Anterior cingulate cortex (tissue), 58 donors: ENCODE results near the gene LRMDA.
A peak's percentile ranks its signal among the peaks of the same experiment; 100 is the strongest.

Experiments
- DNase-seq, 58 donors: peaks; one replicate each; lab custom pipeline; 2025; lab: John Stamatoyannopoulos, UW

LRMDA gene

DNA sequence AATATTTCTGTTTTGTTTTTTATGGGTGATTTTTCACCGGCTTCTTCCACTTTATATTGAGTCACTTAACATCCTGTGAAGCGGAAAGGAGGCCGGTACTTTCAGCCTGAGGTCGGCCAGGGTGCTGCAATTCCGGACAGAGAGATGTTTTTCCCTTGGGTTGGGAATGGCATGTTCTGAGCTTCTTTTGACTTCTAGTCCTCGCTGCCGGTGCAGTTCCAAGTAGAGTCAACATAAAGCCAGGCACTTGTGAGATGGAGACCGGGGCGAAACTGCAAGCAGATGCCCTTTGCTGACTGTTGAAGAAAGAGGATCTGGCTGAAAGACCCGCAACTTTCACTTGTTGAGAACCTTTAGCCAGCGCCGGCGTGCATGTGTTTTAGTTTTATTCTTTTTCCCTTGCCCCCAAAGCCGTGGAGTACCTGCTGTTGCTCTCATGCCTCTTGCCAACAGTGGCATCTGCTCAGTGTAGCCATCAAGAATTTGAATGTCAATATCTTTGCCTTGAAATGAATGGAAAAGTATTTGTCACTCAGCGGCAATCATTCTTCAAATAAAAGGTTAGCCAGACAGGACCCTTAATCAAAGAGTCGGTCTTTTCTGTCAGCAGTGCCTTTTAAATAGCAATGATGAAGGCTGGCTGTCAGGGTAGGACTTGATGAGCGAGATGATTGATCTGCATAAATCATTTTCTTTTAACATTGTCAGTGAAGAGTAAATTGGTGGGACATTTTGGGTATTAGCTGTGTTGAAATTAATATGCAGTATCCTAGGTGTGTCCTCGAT is 351.2 kb downstream of the LRMDA start:
- DNase-seq, result no peak

DNA sequence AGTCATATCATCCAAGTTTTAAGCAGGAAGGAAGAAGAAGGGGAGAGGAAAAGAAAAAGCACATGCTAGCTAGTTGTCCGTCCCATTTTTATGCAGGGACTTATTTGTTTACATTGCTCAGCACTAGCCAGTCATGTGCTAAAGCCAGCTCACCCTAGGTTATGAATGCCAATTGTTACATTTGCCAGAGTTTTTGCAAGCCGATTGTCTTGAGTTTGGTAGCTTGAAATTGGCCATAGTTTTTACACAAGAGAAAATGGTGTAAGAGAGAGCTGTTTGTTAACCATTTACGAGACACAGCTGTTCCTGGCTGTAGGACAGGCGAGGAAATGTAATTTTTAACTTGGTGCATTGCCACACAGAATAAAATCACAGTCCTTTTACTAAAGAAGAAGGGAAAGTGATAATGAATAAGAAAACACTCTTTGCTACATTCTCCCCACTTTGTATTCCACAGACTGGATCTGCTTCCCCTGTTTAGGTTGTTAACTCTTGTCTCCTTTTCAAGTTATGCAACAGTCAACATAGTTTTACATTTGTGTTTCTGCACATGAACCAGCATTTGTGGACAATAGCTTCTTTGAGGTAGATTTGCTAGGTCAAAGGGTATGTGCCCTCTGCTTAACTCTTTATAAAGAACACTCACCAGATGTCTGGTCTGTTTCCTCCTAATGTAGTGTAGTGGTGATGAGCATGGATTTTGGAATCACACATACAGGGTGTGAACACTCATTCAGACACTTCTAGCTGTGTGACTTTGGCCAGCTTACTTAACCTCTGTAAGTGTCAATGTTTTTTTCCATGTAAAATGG is 357.2 kb downstream of the LRMDA start:
- DNase-seq, result peak in 12 of 58 donors; percentile 5 to 54 (median 22)

DNA sequence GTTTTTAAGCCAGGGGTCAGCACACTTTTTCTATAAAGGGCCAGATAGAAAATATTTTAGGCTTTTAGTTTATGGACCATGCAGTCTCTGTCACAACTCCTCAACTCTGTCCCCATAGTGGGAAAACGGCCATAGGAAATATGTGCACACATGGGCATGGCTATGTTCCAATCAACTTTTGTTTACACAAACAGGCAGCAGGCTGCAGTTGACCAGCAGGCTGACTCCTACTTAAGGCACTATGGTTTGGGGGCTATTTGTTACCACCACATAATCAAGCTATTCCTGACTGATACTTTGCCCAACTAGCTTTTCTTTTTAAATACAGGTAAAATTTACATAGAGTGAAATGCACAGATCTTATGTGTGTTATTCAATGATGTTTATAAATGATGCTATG is 362.4 kb downstream of the LRMDA start:
- no peak for DNase-seq

DNA sequence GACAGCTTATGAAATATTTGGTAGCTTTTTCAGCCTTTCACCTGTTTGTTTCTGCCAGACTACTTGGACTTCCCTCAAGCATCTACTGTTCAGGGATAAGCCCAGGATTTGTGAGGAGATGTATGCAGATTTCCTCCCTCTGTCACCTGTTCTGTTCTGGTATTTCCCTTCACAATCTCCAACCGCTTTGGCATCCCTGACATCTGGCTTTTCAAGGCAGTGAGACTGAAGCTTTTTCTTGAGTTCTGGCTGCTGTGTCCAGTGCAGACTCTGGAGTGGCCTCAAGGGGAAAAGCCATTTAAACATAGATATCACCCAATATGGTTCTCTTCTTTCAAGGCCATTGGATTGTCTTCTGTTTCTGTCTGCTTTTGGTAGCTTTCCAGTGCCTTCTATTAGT is 369.7 kb downstream of the LRMDA start:
- DNase-seq, result no peak

DNA sequence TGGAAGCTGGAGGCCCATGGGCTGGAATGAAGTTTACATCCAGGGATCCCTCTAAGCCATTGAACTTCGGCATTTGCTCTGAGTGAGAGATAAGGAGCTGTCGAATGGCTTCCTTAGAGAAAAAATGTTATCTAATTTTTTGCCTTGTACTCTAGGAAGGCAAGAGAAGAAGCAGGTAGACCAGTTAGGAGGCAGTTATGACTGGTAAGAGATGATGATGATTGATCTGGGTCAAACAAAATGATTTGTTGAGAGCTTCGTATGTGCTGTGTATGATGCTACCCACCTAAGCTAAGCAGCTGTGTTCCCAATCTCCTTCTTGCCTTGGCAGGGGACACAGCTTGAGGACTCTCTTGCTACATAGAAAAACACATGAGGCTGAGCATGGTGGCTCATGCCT is 370.2 kb downstream of the LRMDA start:
- DNase-seq, result no peak

DNA sequence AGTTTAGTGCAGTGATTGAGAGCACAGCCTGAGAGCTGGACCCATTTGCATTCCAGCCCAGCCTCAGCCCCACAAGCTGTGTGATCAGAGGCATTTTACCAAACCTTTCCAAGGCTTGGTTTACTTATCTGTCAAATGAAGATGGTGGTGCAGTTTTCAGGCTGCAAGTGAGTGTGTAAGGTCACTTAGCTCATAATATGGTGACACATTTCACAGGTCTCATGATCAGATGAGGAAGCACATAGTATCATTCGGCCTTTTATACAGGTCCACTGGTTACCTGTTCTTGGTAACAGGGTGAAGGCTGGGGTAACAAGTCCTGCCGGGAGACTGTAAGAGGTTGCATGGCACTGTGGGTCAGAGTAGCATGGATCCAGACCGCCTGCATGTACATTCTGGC is 371.7 kb downstream of the LRMDA start:
- DNase-seq, result no peak

DNA sequence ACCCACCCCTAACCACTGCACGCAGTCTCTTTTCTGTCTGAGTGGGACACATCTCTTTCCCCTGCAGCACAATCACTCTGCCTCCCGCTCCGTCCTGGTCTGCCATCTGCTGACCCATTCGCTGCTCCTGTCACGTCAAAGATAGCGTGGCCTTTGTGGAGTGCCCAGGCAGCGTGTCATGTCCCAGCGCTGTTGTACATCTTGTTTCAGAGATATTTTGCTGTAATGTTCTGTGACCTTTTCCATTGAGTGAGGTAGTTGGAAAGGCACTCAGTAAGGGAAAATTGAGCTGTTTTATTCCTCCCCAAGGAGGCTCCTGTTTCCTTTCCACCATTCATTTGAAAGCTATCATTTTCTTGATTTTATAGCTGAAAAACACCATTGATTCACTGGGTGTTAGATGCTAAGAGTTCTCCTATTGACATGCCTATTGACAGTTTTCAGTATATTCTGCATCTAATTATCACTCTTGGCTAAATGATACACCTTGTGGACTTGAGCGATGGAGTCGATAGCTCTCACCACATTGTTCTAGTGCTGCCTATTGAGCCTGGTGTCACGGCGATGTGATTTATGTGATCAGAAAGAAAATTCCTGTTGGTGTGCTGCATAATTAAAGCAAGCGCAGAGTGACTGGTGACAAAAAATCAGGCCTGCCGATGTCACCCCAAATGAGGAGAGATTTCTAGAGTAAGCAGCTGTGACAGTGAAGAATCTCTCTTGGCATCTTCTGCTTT is 372.6 kb downstream of the LRMDA start:
- peak in 7 of 58 donors; percentile 1 to 10 (median 3) for DNase-seq

DNA sequence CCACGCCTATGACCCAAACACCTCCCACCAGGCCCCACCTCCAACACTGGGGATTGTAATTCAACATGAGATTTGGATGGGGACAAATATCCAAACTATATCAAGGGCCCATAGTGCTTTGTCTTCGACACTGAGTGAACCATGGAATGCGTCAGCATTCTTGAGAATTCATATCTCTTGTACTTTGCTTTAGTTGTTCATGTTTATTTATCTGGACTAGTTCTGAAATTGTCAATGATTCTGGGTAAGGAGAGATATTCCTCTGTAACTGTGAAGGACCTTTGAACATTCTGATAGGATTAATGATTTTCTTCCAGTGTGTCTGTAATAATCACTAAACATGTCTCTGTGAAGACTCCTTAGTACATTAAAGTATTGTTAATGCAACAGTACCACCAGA is 374.8 kb downstream of the LRMDA start:
- no peak for DNase-seq

DNA sequence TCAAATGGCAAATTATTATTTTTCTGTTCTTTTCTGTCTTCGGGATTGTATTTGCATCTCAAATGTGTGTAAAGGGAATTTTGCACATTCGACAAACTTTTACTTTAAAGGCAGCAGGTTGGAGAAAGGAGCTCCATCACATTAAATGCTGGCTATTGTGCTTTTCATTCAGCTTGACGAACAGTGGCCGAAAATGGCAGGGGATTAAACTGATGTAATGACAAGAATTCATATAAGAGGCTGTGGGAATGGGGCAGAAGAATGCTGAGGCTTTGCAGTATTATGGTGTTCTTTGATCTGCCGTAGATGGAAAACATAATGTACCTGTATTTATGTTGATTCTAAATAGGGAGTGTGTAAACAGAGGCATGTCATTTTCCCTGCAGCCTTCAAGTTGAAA is 376.0 kb downstream of the LRMDA start:
- no peak for DNase-seq

DNA sequence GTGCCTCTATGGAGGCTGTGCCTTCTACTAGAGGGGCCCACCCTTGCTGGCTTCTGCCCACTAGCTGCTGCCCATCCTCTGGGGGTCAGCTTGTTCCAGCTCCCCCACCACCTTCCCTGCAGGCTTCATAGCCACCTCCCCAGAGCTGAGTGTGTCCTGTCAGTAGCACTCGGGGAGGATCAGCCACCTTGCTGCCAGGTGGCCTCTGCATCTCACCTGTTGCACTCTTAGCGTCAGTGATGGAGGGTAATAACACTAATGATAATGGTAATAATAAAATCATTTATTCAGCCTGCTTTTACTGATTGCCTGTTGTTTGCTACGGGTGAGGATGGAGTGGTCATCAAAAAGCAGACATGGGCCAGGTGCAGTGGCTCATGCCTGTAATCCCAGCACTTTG is 377.6 kb downstream of the LRMDA start:
- DNase-seq, result no peak

DNA sequence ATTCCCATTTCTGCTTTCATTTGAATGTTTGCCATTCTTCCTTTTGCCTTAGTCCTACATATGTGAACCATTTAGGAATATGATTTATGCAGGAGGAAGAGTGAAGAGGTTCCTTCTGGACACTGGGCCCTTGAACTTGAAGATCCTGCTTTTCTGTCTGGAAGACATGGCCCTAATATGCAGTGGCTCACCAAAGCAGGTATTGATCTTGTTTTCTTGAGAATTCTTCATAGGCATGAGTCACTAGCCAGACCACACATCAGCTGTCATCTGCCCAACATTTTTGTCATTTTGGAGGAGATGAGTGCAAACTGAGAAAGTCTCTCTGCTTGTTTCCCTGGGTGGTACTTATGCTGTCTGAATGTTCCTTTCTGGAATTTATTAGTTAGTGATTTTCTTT is 382.6 kb downstream of the LRMDA start:
- DNase-seq, result no peak

DNA sequence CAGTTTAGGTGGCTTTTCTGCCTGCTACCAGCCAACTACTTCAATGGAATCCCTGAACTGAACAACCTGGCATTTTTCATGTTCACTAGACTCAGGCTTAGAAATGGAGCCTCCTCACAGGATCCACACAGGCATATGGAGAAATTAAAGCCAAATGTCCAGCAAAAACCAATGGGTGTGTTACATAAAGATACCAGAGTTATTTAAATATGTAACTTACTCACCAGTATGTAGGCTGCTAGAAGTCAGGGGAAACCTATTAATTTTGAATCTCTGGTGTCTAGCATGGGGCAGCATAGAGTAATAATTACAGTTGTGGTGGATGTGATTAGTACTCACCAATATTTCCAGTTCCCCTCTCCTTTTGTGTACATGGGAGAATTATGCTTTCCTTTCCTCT is 383.6 kb downstream of the LRMDA start:
- DNase-seq, result no peak

DNA sequence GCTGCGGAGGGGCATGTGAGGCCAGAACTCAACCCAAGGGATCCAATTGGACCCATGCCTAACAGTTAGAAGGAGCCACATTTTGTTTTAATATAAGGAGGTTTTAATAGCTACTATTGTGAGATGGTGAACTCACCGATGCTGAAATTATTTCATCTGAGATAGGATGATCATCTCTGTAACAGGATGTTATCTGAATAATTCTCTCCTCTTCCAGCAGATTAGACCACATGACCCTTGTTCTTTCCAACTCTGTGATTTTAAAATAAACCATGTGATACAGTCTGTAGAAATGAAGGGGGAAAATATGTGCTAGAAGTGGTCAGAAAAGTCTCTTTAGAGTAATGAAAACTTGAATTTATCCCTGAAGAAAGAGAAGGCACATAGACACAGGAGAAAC is 385.8 kb downstream of the LRMDA start:
- DNase-seq, result no peak

DNA sequence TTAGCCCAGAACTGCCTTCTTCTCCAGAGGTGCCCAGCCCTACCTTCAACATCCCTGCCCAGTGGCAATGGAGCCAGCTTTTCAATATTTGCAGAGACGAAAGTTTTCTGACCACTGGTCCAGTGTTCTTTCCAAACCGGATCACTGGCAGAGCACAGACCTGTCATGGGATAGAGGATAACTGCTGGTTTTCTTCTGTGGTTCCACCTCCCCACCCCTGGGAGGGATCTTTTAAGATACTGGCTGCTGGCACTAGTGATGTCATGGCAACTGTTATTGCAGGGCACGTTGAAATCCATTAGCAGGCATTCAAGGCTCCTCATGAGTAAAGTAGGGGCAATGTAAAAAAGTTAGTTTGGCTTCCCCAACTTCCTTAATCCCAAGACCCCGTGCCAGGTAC is 387.1 kb downstream of the LRMDA start:
- DNase-seq, result no peak

DNA sequence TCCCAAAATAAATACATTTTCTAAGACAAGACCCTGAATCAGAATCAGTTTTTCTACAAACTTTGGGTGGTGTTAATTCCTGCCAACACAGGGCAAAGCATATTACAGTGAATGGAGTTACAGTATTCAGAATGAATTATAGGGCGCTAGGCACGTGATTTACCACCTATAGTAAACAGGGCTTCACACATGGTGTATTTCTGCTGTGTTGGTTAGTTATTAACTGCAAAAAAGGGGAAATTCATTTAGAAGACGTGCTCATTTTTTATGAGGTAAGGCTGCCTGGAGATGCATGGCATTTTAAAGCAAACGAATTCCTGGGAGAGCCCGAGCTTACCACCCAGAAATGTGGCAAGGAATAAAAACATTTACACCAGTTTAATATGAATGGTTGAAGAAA is 393.8 kb downstream of the LRMDA start:
- no peak for DNase-seq

DNA sequence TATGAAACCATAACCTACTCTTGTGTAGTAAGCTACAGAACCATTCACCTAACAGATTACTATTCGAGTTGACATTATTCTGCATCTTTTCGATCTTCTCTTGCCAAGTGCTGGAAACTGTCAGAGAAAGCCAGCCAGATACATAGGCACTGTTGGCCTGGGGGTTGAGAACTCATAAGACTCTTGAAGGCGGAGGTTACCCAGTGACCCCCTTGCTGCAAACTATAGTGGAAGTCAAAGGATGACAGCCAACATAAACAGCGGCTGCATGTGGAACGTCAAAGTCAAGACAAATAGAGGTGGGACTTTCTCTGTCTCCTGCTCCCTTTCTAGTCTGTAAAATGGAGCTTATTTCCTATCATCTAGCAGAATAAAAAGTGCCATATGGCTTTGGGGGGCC is 394.2 kb downstream of the LRMDA start:
- DNase-seq, result no peak

DNA sequence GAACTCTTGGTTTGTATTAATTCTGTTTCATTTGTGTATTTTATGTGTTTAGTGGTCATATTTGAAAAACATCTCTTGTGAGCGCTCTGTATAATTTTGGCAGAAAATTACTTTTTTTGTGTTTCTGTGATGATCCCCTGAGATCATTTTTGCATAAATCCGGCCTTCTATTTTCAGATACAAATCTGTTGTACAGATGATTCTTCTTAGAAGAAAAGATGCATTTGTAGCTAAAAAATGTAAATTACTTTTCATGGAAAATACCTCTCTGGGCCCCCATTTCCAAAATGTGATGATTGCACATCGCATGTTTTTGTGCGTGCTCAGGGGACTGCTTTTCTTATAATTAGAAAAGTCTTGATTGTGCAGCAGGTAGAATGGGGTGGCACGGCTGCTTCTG is 395.4 kb downstream of the LRMDA start:
- no peak for DNase-seq

DNA sequence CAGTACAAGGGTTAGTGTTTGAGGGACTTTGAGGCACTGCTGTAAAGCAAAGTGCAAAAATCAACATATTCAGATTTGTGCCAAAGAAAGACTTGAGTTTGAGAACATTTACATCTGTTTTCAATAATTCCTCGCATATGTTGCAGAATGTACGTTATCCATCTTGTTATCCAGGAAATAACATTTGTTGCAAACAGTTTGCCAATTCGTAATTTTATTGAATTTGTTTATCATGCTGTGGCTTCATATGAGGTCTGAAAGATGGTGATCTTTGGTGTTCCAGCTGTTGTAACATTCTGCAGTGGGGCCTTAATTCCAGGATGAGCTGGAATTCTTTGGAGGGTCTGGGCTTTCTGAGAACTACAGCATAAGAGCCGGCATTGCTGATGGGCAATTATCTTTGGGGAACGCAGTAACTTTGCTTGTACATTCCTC is 396.2 kb downstream of the LRMDA start:
- no peak for DNase-seq

DNA sequence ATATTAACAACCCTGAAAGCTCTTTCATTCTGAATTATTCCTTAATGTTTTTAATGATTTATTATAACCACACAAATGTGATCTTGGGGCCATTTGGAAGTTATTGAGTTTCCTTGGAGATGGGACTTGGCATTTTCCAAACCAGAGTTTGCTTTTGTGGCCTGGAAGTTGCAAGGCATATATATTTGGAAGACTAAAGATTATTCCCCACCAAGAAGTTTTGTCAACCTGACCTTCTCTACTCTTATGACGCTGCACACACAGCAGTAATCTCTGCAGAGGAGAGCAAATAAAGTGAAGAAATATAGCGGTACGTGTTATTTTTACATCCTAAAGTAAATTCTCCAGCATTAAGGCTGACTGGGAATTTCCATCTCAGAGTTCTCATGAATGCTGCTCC is 397.0 kb downstream of the LRMDA start:
- DNase-seq, result no peak

DNA sequence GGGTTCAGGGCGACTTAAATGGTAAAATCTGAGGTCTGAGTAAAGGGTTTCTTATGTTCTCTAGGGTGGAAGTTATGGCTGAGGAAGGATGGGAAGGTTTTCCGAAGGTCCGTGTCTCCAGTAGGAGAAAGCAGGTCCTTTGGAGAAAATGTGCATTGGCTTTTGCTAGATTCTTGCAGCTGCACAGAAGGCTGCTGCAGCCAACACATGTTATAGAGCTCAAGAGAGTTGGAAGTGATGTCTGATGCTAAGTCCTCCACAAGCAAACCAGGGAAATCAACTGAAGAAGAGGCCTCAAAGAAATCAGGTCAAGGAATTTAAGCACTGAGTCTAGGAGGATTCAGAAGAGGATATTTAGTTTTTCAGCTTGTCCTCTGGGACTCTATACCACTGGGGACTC is 404.6 kb downstream of the LRMDA start:
- DNase-seq, result no peak

DNA sequence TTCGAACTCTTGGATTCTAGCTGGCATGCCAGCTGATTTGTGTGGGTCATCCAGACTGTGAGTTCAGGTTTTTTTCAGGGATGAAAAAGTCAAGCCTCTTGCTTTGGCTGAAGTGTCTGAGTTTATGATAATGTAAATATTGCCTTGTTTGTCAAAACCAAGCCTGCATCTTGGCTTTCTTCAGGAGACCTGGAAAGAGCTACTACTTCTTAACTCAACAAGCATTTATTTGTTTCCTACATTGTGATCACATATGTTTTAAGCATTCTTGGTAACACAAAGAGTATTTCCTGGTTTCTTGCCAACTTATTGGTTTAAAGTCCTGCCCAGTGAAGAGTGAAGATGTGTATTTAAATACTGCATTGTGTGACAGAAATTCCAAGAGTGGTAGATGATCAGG is 407.1 kb downstream of the LRMDA start:
- DNase-seq, result no peak
